Esophagus squamous epithelium (tissue), 5 donors: ENCODE results near the gene NLRP12. TPM values are rescaled to one million over a fixed set of nuclear protein-coding genes. Genes with fewer than 3 reads are reported as not detected.
A peak's percentile ranks its signal among the peaks of the same experiment; 100 is the strongest.
"Not testable (repeated sequence)": the region's sequence is repeated elsewhere in the genome, so short reads cannot be mapped to it uniquely, and the experiment has no call there.

Source experiments
- DNase-seq: peaks from one replicate; lab custom pipeline; 2025; lab: John Stamatoyannopoulos, UW
- H3K27ac ChIP-seq, 4 donors: fragments of 200-600 bp; sonication (generic); one replicate each; pipeline ENCODE4 v1.5.1; 2016 to 2019; ENCODE audit warnings: mild to moderate bottlenecking in 1 of 4
- H3K27me3 ChIP-seq, 4 donors: fragments of 200-600 bp; sonication (generic); 1 replicate in 3 of 4; 2 replicates in 1 of 4; pipeline versions ENCODE4 v1.5.1 to v1.6.0; 2017 to 2021; ENCODE audit warnings: antibody characterized with exemption in 1 of 4
- H3K36me3 ChIP-seq, 3 donors: fragments of 200-600 bp; sonication (generic); one replicate each; pipeline ENCODE4 v1.5.1; 2016 to 2019
- H3K4me1 ChIP-seq, 3 donors: fragments of 200-600 bp; sonication (generic); one replicate each; pipeline ENCODE4 v1.5.1; 2017 to 2019
- H3K4me3 ChIP-seq, 4 donors: fragments of 200-600 bp; sonication (generic); 1 replicate in 3 of 4; 2 replicates in 1 of 4; pipeline ENCODE4 v1.5.1; 2016 to 2019; ENCODE audit warnings: mild to moderate bottlenecking in 2 of 4, moderate library complexity in 1 of 4
- H3K9me3 ChIP-seq, 3 donors: fragments of 200-600 bp; sonication (generic); one replicate each; pipeline ENCODE4 v1.5.1; 2016 to 2019
- CTCF ChIP-seq, 6 experiments: fragments of 450-650 bp in 4 of 6; fragments of 200-600 bp in 2 of 6; sonication (generic) in 2 of 6; IDR thresholded peaks; one replicate each; pipeline ENCODE4 v1.5.1; 2016 to 2019; ENCODE audit warnings: antibody characterized with exemption in 6 of 6, mild to moderate bottlenecking in 4 of 6, moderate library complexity in 4 of 6
- POLR2A ChIP-seq, 4 donors: fragments of 450-650 bp; IDR thresholded peaks; one replicate each; pipeline ENCODE4 v1.6.1; 2017; ENCODE audit warnings: antibody characterized with exemption in 4 of 4, mild to moderate bottlenecking in 4 of 4, moderate library complexity in 3 of 4
- WGBS, 2 donors: methylation state at CpG; one replicate each; pipeline ENCODE4 v1.1.5; 2018; 5-methylcytosine and 5-hydroxymethylcytosine counted together
- intact Hi-C: fragments of 100-400 bp; cut with DNase I; formaldehyde crosslinking; loops from one replicate; pipeline ENCODE4 v1.15.0; 2022
- total RNA-seq, 4 donors: library from RNA; depleted of rRNA; stranded (reverse); fragments of >200 nt; gene quantifications; one replicate each; pipeline ENCODE4 v1.1.0, GENCODE V29; 2016
- donor health status: DM: yes; HTN: yes; CAD: no.

Gene NLRP12
- total RNA-seq, 4 donors from 2014 or later = 0.19 to 0.59 TPM; not detected in 2

- DNase-seq = no peak
- TF ChIP-seq POLR2A (IDR thresholded peaks at IDR 0.05) (no peak), CTCF (IDR thresholded peaks at IDR 0.05) (no peak)
- H3K4me1 ChIP-seq = peaks cover 0 to 22% (median 0%) of the 10 kb centered on the region in 3 donors
- peaks cover 0 to 21% (median 0%) of the 10 kb centered on the region in 4 donors for H3K27me3 ChIP-seq
- 59 to 66% methylated on average over 11 of the region's 11 CpGs for WGBS, 2 donors
- intact Hi-C loops = loop anchor here (10.0 kb wide), 1 partner anchor 176 kb away; no protein-coding TSS in a partner anchor
- no peaks in the 10 kb centered on the region for H3K9me3 ChIP-seq
- no peaks in the 10 kb centered on the region for H3K36me3 ChIP-seq
- H3K27ac ChIP-seq = peak overlapping the region in 2 of 4 donors; percentile 34 to 49
- H3K4me3 ChIP-seq = no peak overlapping the region
These were observed 25.1 kb upstream of the NLRP12 start for GRCh38 chr19:53849237-53849676.

GRCh38 chr19:53847555-53847954 is 23.4 kb upstream of the NLRP12 start:
- intact Hi-C loops = loop anchor here (10.0 kb wide), 1 partner anchor 177 kb away; no protein-coding TSS in a partner anchor
- no peaks in the 10 kb centered on the region for H3K36me3 ChIP-seq
- H3K9me3 ChIP-seq = no peaks in the 10 kb centered on the region
- 52 to 59% methylated on average over 8 of the region's 8 CpGs for WGBS, 2 donors
- TF ChIP-seq POLR2A (IDR thresholded peaks at IDR 0.05) (no peak), CTCF (IDR thresholded peaks at IDR 0.05) (no peak)
- no peak for DNase-seq
- H3K4me3 ChIP-seq = no peak overlapping the region
- H3K4me1 ChIP-seq = peaks cover 0 to 20% (median 0%) of the 10 kb centered on the region in 3 donors
- H3K27me3 ChIP-seq = peaks cover 0 to 19% (median 0%) of the 10 kb centered on the region in 4 donors
- no peak overlapping the region for H3K27ac ChIP-seq

GRCh38 chr19:53844849-53845246 is 20.7 kb upstream of the NLRP12 start:
- intact Hi-C loops = loop anchor here (10.0 kb wide), 1 partner anchor 180 kb away; no protein-coding TSS in a partner anchor
- Histone ChIP-seq H3K4me3 (no peak overlapping the region), H3K4me1 (peaks cover 0 to 19% (median 3%) of the 10 kb centered on the region in 3 donors), H3K27me3 (peaks cover 0 to 12% (median 0%) of the 10 kb centered on the region in 4 donors), H3K27ac (no peak overlapping the region), H3K9me3 (no peaks in the 10 kb centered on the region), H3K36me3 (no peaks in the 10 kb centered on the region)
- 77 to 79% methylated on average over 9 of the region's 9 CpGs for WGBS, 2 donors
- DNase-seq = no peak
- TF ChIP-seq CTCF (IDR thresholded peaks at IDR 0.05) (no peak), POLR2A (IDR thresholded peaks at IDR 0.05) (no peak)

GRCh38 chr19:53840914-53841313 is 16.8 kb upstream of the NLRP12 start:
- not testable (repeated sequence) for H3K9me3 ChIP-seq, H3K4me3 ChIP-seq, DNase-seq, H3K27ac ChIP-seq, H3K36me3 ChIP-seq
- intact Hi-C loops = loop anchor here (10.0 kb wide), 1 partner anchor 184 kb away; no protein-coding TSS in a partner anchor
- Histone ChIP-seq H3K4me1 (peaks cover 0 to 13% (median 3%) of the 10 kb centered on the region in 3 donors), H3K27me3 (peaks cover 0 to 16% (median 0%) of the 10 kb centered on the region in 4 donors)
- 45 to 56% methylated on average over 4 of the region's 4 CpGs for WGBS, 2 donors

- 89 to 90% methylated on average over 12 of the region's 12 CpGs for WGBS, 2 donors
- Histone ChIP-seq H3K4me1 (peaks cover 0 to 13% (median 3%) of the 10 kb centered on the region in 3 donors), H3K27me3 (peaks cover 0 to 16% (median 0%) of the 10 kb centered on the region in 4 donors)
- not testable (repeated sequence) for H3K9me3 ChIP-seq, H3K27ac ChIP-seq, H3K4me3 ChIP-seq, DNase-seq, H3K36me3 ChIP-seq
- intact Hi-C loops = loop anchor here (10.0 kb wide), 1 partner anchor 185 kb away; no protein-coding TSS in a partner anchor
These were observed 16.1 kb upstream of the NLRP12 start for GRCh38 chr19:53840241-53840640.

- DNase-seq, H3K27ac ChIP-seq, H3K36me3 ChIP-seq, H3K9me3 ChIP-seq, intact Hi-C loops, H3K4me3 ChIP-seq: not testable (repeated sequence)
- Histone ChIP-seq H3K4me1 (peaks cover 0 to 13% (median 3%) of the 10 kb centered on the region in 3 donors), H3K27me3 (peaks cover 0 to 16% (median 0%) of the 10 kb centered on the region in 4 donors)
- WGBS, 2 donors = 72 to 75% methylated on average over 5 of the region's 5 CpGs
These were observed 14.3 kb upstream of the NLRP12 start for GRCh38 chr19:53838446-53838845.

GRCh38 chr19:53832861-53833260 is 8.7 kb upstream of the NLRP12 start:
- 17 to 29% methylated on average over 10 of the region's 13 CpGs for WGBS, 2 donors
- intact Hi-C loops = not testable (repeated sequence)

More at GRCh38 chr19:53832861-53833260, 8.7 kb upstream of the NLRP12 start:
- not testable (repeated sequence) for H3K27ac ChIP-seq, H3K4me1 ChIP-seq, DNase-seq, H3K4me3 ChIP-seq, H3K9me3 ChIP-seq, H3K36me3 ChIP-seq
- peaks cover 0 to 30% (median 0%) of the 10 kb centered on the region in 4 donors for H3K27me3 ChIP-seq
